WTC11 (cell line): Measurements from ENCODE around the gene FGD3. TPM values are rescaled to one million over a fixed set of nuclear protein-coding genes. Genes with fewer than 3 reads are reported as not detected.

ENCODE experiments used
- ATAC-seq: fragments of 200-7000 bp; cut with Tn5 transposase; 2 replicates; pipeline ENCODE4 v1.10.0; 2021; ENCODE audit warnings: mild to moderate bottlenecking, moderate library complexity
- CTCF ChIA-PET: fragments of 300-600 bp; sonication (Branson Sonifier 250); formaldehyde crosslinking; loops from one replicate; lab custom pipeline; 2021; ENCODE audit warnings: antibody characterized with exemption; lab: Charles Lee
- POLR2A ChIA-PET: fragments of 350-600 bp; sonication (Branson Sonifier 250); formaldehyde crosslinking; loops from one replicate; lab custom pipeline; 2021; ENCODE audit warnings: antibody characterized with exemption; lab: Charles Lee
- DNase-seq: peaks from one replicate; pipeline ENCODE4 v3.0.0; 2021; ENCODE audit warnings: low spot score
- H3K27ac Mint-ChIP-seq: 2 replicates; pipeline ENCODE4 v1.8.0; 2021; ENCODE audit warnings: mixed read lengths
- H3K27me3 Mint-ChIP-seq: 2 replicates; pipeline ENCODE4 v1.8.0; 2021; ENCODE audit warnings: low read depth, mild to moderate bottlenecking, moderate library complexity, mixed read lengths
- H3K36me3 Mint-ChIP-seq: 2 replicates; pipeline ENCODE4 v1.8.0; 2021; ENCODE audit warnings: mixed read lengths
- H3K4me1 Mint-ChIP-seq: 2 replicates; pipeline ENCODE4 v1.8.0; 2022; ENCODE audit warnings: mixed read lengths
- H3K4me3 Mint-ChIP-seq: 2 replicates; pipeline ENCODE4 v1.8.0; 2021; ENCODE audit warnings: mild to moderate bottlenecking, moderate library complexity, mixed read lengths
- H3K9me3 Mint-ChIP-seq: 2 replicates; pipeline ENCODE4 v1.8.0; 2021; ENCODE audit warnings: mixed read lengths
- ATF1 ChIP-seq: sonication (generic); formaldehyde crosslinking; IDR thresholded peaks from 2 replicates; pipeline ENCODE4 v1.8.1; 2023; ENCODE audit warnings: mild to moderate bottlenecking, moderate library complexity, missing genetic modification reagents
- CBFB ChIP-seq: sonication (generic); formaldehyde crosslinking; IDR thresholded peaks from 2 replicates; pipeline ENCODE4 v1.8.1; 2022; ENCODE audit warnings: mild to moderate bottlenecking, low read depth, missing genetic modification reagents
- EMX1 ChIP-seq: fragments of 250-450 bp; sonication (Bioruptor Pico); IDR thresholded peaks from 2 replicates; pipeline ENCODE4 v1.8.0; 2021; ENCODE audit warnings: mild to moderate bottlenecking
- ESRRA ChIP-seq: sonication (generic); formaldehyde crosslinking; IDR thresholded peaks from 2 replicates; pipeline ENCODE4 v1.8.1; 2022; ENCODE audit warnings: mild to moderate bottlenecking, missing genetic modification reagents, borderline replicate concordance
- GABPB1 ChIP-seq: sonication (generic); formaldehyde crosslinking; IDR thresholded peaks from 2 replicates; pipeline ENCODE4 v1.8.1; 2023; ENCODE audit warnings: mild to moderate bottlenecking, missing genetic modification reagents
- GTF2I ChIP-seq: fragments of 250-450 bp; sonication (Bioruptor Pico); conservative IDR thresholded peaks from 2 replicates; pipeline ENCODE4 v1.4.0; 2021; ENCODE audit warnings: mild to moderate bottlenecking
- HMGXB4 ChIP-seq: sonication (generic); formaldehyde crosslinking; IDR thresholded peaks from 2 replicates; pipeline ENCODE4 v1.8.1; 2023; ENCODE audit warnings: mild to moderate bottlenecking, moderate library complexity, missing genetic modification reagents
- JAZF1 ChIP-seq: fragments of 250-450 bp; sonication (Bioruptor Pico); IDR thresholded peaks from 2 replicates; pipeline ENCODE4 v1.9.0; 2021; ENCODE audit warnings: moderate library complexity, mild to moderate bottlenecking, inconsistent platforms
- JUN ChIP-seq: sonication (generic); formaldehyde crosslinking; IDR thresholded peaks from 2 replicates; pipeline ENCODE4 v1.8.0; 2023; ENCODE audit warnings: mild to moderate bottlenecking, missing genetic modification reagents
- MLX ChIP-seq: sonication (generic); formaldehyde crosslinking; IDR thresholded peaks from 2 replicates; pipeline ENCODE4 v1.8.1; 2023; ENCODE audit warnings: mild to moderate bottlenecking, missing genetic modification reagents, moderate library complexity
- NR1H2 ChIP-seq: sonication (generic); formaldehyde crosslinking; IDR thresholded peaks from 2 replicates; pipeline ENCODE4 v1.9.0; 2021; ENCODE audit warnings: mild to moderate bottlenecking, moderate library complexity, missing genetic modification reagents
- NR2C2 ChIP-seq: sonication (generic); formaldehyde crosslinking; IDR thresholded peaks from 2 replicates; pipeline ENCODE4 v1.8.0; 2022; ENCODE audit warnings: mild to moderate bottlenecking, missing genetic modification reagents
- NR3C1 ChIP-seq: sonication (generic); formaldehyde crosslinking; conservative IDR thresholded peaks from 2 replicates; pipeline ENCODE4 v1.8.1; 2023; ENCODE audit warnings: low read depth, mild to moderate bottlenecking, missing genetic modification reagents
- RELA ChIP-seq: sonication (generic); formaldehyde crosslinking; IDR thresholded peaks from 2 replicates; pipeline ENCODE4 v1.8.1; 2022; ENCODE audit warnings: missing genetic modification reagents, mild to moderate bottlenecking, borderline replicate concordance
- STAT6 ChIP-seq: sonication (generic); formaldehyde crosslinking; conservative IDR thresholded peaks from 2 replicates; pipeline ENCODE4 v1.8.1; 2023; ENCODE audit warnings: mild to moderate bottlenecking, low read depth, missing genetic modification reagents, moderate library complexity
- ZBTB21 ChIP-seq: sonication (generic); formaldehyde crosslinking; IDR thresholded peaks from 2 replicates; pipeline ENCODE4 v1.8.1; 2023; ENCODE audit warnings: mild to moderate bottlenecking, missing genetic modification reagents, borderline replicate concordance
- ZMAT4 ChIP-seq: fragments of 250-450 bp; sonication (Bioruptor Pico); IDR thresholded peaks from 2 replicates; pipeline ENCODE4 v1.9.0; 2021; ENCODE audit warnings: mild to moderate bottlenecking
- ZNF232 ChIP-seq: sonication (generic); formaldehyde crosslinking; IDR thresholded peaks from 2 replicates; pipeline ENCODE4 v1.8.0; 2022; ENCODE audit warnings: mild to moderate bottlenecking, missing genetic modification reagents
- ZNF396 ChIP-seq: fragments of 250-450 bp; sonication (Bioruptor Pico); IDR thresholded peaks from 2 replicates; pipeline ENCODE4 v1.8.0; 2021; ENCODE audit warnings: mild to moderate bottlenecking, moderate library complexity, borderline replicate concordance
- ZNF532 ChIP-seq: fragments of 250-450 bp; sonication (Bioruptor Pico); IDR thresholded peaks from 2 replicates; pipeline ENCODE4 v1.9.0; 2021; ENCODE audit warnings: mild to moderate bottlenecking, borderline replicate concordance
- ZSCAN18 ChIP-seq: fragments of 250-450 bp; sonication (Bioruptor Pico); IDR thresholded peaks from 2 replicates; pipeline ENCODE4 v2.1.2; 2022; ENCODE audit warnings: mild to moderate bottlenecking, moderate library complexity
- total RNA-seq: library from RNA; stranded (reverse); gene quantifications from 3 replicates; pipeline ENCODE4 v1.2.3, GENCODE V29; 2021

Gene FGD3
- total RNA-seq, 1 experiment from 2014 or later, result 1.9 TPM

GRCh38 chr9:93020151-93020550 is 72.8 kb downstream of the FGD3 start (continued):
- TF ChIP-seq MLX, result no peak
- no peak for TF ChIP-seq JUN (CRISPR knock-in tag)
- no peak for TF ChIP-seq ZBTB21 (CRISPR knock-in tag)
- TF ChIP-seq GTF2I, result no peak

- Mint-ChIP-seq H3K9me3 (no peaks in the 10 kb centered on the region), H3K36me3 (no peaks in the 10 kb centered on the region)
- no peak for TF ChIP-seq MLX
- TF ChIP-seq ZNF232 (CRISPR knock-in tag), result no peak
- TF ChIP-seq HMGXB4, result no peak
- no peak for TF ChIP-seq ZMAT4 (CRISPR knock-in tag)
- no peak for TF ChIP-seq ZNF532 (CRISPR knock-in tag)
- no peak for TF ChIP-seq NR1H2 (CRISPR knock-in tag)
- no peak for TF ChIP-seq NR3C1 (CRISPR knock-in tag)
- no peak for TF ChIP-seq CBFB (CRISPR knock-in tag)
- TF ChIP-seq GTF2I, result no peak
- no peak for TF ChIP-seq ZNF396 (CRISPR knock-in tag)
- no peak for TF ChIP-seq STAT6 (CRISPR knock-in tag)
- TF ChIP-seq ZSCAN18 (CRISPR knock-in tag), result no peak
- TF ChIP-seq NR2C2 (CRISPR knock-in tag), result no peak
- no peak for TF ChIP-seq GABPB1
- TF ChIP-seq ESRRA (CRISPR knock-in tag), result no peak
- no peak for TF ChIP-seq RELA (CRISPR knock-in tag)
- no peak for TF ChIP-seq EMX1 (CRISPR knock-in tag)
- TF ChIP-seq JAZF1 (CRISPR knock-in tag), result no peak
- TF ChIP-seq ATF1, result no peak
- TF ChIP-seq, all 79 proteins: peak for 0
- Mint-ChIP-seq H3K4me3 (no peak overlapping the region), H3K27me3 (no peaks in the 10 kb centered on the region; the same call in 1 of the 2 replicates), H3K4me1 (peaks cover 14% of the 10 kb centered on the region), H3K27ac (no peak overlapping the region)
- ChIA-PET POLR2A (no interaction called here), CTCF (no interaction called here)
- ATAC-seq (no peak), DNase-seq (no peak)
Observed at GRCh38 chr9:93020771-93021670, 73.7 kb downstream of the FGD3 start.
